ENCODE results near the gene SDK1. TPM values are rescaled to one million over a fixed set of nuclear protein-coding genes. Genes with fewer than 3 reads are reported as not detected.
A peak's percentile ranks its signal among the peaks of the same experiment; 100 is the strongest.

SDK1 gene
- total RNA-seq, 1 donor from 2014 or later = 0.26 TPM

DNA sequence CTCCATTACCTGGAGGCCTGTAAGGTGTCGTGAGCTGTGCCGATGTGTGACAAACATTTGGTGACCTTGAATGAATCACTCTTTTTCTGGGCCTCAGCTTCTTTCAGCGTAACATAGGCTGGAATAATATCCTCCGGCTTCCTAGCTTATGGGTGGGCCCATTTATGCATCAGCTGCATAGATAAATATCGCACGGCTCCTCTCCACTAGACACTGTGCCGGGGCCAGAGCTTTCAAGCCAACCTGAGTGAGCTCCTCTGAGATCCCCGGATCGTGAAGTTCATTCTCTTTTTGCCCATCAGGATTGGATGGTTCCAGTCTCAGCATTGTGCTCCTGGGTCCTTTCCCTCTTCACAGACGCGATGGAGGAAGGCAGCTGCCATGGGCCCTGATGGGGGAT is 806.8 kb downstream of the SDK1 start:
- H3K4me3 ChIP-seq (ENCODE audit: low read depth, low read length) = no peak overlapping the region
- TF ChIP-seq, protein P1, sequence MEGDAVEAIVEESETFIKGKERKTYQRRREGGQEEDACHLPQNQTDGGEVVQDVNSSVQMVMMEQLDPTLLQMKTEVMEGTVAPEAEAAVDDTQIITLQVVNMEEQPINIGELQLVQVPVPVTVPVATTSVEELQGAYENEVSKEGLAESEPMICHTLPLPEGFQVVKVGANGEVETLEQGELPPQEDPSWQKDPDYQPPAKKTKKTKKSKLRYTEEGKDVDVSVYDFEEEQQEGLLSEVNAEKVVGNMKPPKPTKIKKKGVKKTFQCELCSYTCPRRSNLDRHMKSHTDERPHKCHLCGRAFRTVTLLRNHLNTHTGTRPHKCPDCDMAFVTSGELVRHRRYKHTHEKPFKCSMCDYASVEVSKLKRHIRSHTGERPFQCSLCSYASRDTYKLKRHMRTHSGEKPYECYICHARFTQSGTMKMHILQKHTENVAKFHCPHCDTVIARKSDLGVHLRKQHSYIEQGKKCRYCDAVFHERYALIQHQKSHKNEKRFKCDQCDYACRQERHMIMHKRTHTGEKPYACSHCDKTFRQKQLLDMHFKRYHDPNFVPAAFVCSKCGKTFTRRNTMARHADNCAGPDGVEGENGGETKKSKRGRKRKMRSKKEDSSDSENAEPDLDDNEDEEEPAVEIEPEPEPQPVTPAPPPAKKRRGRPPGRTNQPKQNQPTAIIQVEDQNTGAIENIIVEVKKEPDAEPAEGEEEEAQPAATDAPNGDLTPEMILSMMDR (IDR thresholded peaks at IDR 0.05; ENCODE audit: insufficient read depth, low read length, severe bottlenecking) = no peak
- no peak for DNase-seq (ENCODE audit: low read depth)
- H3K27me3 ChIP-seq (ENCODE audit: control insufficient read depth, insufficient read depth, low read length) = no peaks in the 10 kb centered on the region
- H3K36me3 ChIP-seq (ENCODE audit: control insufficient read depth, insufficient read depth, low read length) = no peaks in the 10 kb centered on the region
- FAIRE-seq = no peak

DNA sequence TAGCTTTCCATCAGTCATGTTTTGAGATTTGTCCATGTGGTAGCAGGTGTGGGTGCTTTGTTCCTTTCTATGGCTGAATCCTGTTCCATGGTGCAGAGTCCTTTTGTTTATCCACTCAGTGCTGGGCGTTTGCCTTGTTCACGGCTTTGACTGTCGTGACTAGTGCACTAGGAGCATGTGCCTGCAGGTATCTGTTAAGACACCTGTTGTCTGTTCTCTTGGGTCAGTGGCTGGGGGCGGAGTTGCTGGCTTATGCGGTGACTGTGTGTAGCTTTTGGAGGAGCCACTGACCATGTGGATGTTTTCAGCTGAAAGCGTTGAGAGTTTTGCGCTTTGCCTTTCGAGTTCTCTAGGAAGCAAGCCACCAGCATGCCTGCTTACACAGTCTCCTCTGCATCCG is 807.9 kb downstream of the SDK1 start:
- no peaks in the 10 kb centered on the region for H3K27me3 ChIP-seq (ENCODE audit: control insufficient read depth, insufficient read depth, low read length)
- DNase-seq (ENCODE audit: low read depth) = no peak

DNA sequence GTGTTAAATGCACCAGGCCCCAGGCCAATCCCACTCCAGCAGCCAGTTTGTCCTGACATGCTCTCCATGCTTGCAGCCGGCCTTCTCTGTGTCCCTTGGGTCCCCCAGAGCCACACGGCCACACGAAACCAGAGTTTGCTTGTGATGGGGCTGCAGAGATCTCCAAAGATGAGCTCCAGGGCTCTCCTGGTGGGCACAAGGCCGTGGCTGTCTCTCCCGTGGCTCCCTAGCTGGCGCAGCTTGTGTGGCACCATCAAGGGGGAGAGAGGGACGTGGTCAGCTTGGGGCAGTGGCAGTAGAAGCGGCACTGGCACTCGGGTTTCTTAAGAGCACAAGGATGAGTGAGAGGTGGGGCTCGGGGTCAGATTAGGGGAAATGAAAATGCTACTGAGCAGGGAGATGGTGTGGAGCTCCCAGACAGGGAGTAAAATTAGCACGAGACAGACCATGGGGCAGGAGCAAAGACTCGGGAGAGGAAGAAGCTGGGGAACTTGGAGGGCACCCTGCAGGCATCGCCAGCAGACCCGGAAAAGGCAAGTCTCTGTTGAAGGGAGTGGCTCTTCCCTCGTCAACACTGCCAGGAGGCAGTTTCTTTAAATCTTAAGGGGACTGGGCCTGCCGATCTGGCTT is 808.5 kb downstream of the SDK1 start:
- DNase-seq (ENCODE audit: low read depth) (no peak), FAIRE-seq (no peak)
- no peak overlapping the region for H3K4me3 ChIP-seq (ENCODE audit: low read depth, low read length)
- TF ChIP-seq, protein P1 (IDR thresholded peaks at IDR 0.05; ENCODE audit: insufficient read depth, low read length, severe bottlenecking) = no peak
- no peaks in the 10 kb centered on the region for H3K27me3 ChIP-seq (ENCODE audit: control insufficient read depth, insufficient read depth, low read length)
- no peaks in the 10 kb centered on the region for H3K36me3 ChIP-seq (ENCODE audit: control insufficient read depth, insufficient read depth, low read length)

More for the DNA sequence above, 807.9 kb downstream of the SDK1 start:
- Histone ChIP-seq H3K36me3 (ENCODE audit: control insufficient read depth, insufficient read depth, low read length) (no peaks in the 10 kb centered on the region), H3K4me3 (ENCODE audit: low read depth, low read length) (no peak overlapping the region)
- TF ChIP-seq, protein P1 (IDR thresholded peaks at IDR 0.05; ENCODE audit: insufficient read depth, low read length, severe bottlenecking) = no peak
- no peak for FAIRE-seq

DNA sequence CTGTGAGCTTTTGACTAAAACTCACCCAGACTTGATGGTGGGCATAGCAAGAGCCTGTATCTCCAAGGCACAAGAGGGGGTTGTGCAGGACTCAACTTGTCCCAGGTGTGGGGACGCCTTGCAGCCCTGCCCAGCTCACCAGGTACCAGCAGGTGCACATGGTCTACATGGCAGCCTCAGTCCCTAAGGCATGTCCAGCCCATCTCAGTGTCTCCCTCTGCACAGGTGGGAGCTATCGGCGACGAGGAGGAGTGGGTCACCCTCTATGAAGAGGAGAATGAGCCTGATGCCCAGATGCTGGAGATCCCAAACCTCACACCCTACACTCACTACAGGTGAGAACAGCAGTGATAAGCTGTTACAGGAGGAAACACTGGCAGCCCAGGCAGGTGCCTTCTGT is 809.4 kb downstream of the SDK1 start:
- TF ChIP-seq, protein P1 (IDR thresholded peaks at IDR 0.05; ENCODE audit: insufficient read depth, low read length, severe bottlenecking) = no peak
- no peak for DNase-seq (ENCODE audit: low read depth)
- Histone ChIP-seq H3K36me3 (ENCODE audit: control insufficient read depth, insufficient read depth, low read length) (no peaks in the 10 kb centered on the region), H3K4me3 (ENCODE audit: low read depth, low read length) (no peak overlapping the region), H3K27me3 (ENCODE audit: control insufficient read depth, insufficient read depth, low read length) (no peaks in the 10 kb centered on the region)
- FAIRE-seq = peak; percentile 43

DNA sequence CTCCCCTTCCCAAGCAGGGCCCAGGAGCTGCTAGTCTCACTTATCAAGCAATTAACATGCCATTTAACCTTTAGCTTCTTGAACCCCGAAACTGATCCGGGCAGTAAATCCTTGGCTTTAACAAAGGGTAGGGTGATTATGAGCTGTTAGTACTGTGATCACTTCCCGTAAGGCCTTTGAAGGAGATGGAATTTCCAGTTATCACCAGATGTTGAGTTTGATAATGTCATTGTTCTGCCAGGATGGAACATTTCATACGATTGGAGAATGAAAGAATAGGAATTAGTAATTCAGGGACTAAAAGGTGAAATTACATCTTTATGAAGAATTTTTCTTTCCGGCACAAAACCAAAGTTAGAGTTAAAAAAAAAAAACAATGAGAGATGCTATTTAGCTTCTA is 810.1 kb downstream of the SDK1 start:
- no peak for FAIRE-seq
- DNase-seq (ENCODE audit: low read depth) = no peak
- Histone ChIP-seq H3K27me3 (ENCODE audit: control insufficient read depth, insufficient read depth, low read length) (no peaks in the 10 kb centered on the region), H3K36me3 (ENCODE audit: control insufficient read depth, insufficient read depth, low read length) (no peaks in the 10 kb centered on the region), H3K4me3 (ENCODE audit: low read depth, low read length) (no peak overlapping the region)
- TF ChIP-seq, protein P1 (IDR thresholded peaks at IDR 0.05; ENCODE audit: insufficient read depth, low read length, severe bottlenecking) = no peak

DNA sequence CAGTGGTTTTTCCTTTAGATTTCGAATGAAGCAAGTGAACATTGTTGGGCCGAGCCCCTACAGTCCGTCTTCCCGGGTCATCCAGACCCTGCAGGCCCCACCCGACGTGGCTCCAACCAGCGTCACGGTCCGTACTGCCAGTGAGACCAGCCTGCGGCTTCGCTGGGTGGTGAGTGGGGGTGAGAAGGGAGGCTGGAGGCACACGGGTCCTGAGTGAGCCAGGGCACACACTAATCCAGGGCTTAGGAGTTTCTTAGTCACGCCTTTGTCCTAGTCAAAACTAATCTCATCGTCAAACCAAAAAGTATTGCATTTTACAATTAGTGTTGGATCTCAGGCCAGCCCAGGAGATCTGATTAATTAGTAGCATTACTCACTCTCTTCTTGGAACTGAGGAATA is 812.2 kb downstream of the SDK1 start:
- TF ChIP-seq, protein P1 (IDR thresholded peaks at IDR 0.05; ENCODE audit: insufficient read depth, low read length, severe bottlenecking) = no peak
- DNase-seq (ENCODE audit: low read depth) (no peak), FAIRE-seq (no peak)
- H3K27me3 ChIP-seq (ENCODE audit: control insufficient read depth, insufficient read depth, low read length) = no peaks in the 10 kb centered on the region
- no peaks in the 10 kb centered on the region for H3K36me3 ChIP-seq (ENCODE audit: control insufficient read depth, insufficient read depth, low read length)
- no peak overlapping the region for H3K4me3 ChIP-seq (ENCODE audit: low read depth, low read length)
